GM19468 (cell line): Measurements from ENCODE around the gene UBTD2.
A peak's percentile ranks its signal among the peaks of the same experiment; 100 is the strongest.

Experiments used
- ATAC-seq: cut with Tn5 transposase; IDR thresholded peaks from one replicate; pipeline ENCODE4 v1.9.1; 2021; ENCODE audit warnings: mild to moderate bottlenecking, moderate library complexity, moderate number of reproducible peaks; ENCODE audit not compliant: unreplicated experiment; ENCODE audit errors: extremely low read depth

Gene UBTD2

GRCh38 chr5:172264815-172265395 is 18.7 kb downstream of the UBTD2 start:
- ATAC-seq: no peak

GRCh38 chr5:172255444-172255843 is 28.1 kb downstream of the UBTD2 start:
- ATAC-seq: no peak

GRCh38 chr5:172252501-172252900 is 31.1 kb downstream of the UBTD2 start:
- ATAC-seq: no peak

GRCh38 chr5:172251419-172251818 is 32.1 kb downstream of the UBTD2 start:
- no peak for ATAC-seq

- no peak for ATAC-seq
These were observed 34.9 kb downstream of the UBTD2 start for GRCh38 chr5:172248637-172249036.

GRCh38 chr5:172245703-172246125 is 37.9 kb downstream of the UBTD2 start:
- ATAC-seq: no peak

GRCh38 chr5:172245046-172245445 is 38.5 kb downstream of the UBTD2 start:
- no peak for ATAC-seq

- ATAC-seq: no peak
These were observed 40.3 kb downstream of the UBTD2 start for GRCh38 chr5:172243302-172243701.

- no peak for ATAC-seq
These were observed 45.2 kb downstream of the UBTD2 start for GRCh38 chr5:172238334-172238733.

- ATAC-seq: no peak
These were observed 47.5 kb downstream of the UBTD2 start for GRCh38 chr5:172235827-172236736.

GRCh38 chr5:172235132-172235780 is 48.3 kb downstream of the UBTD2 start:
- peak; percentile 38 for ATAC-seq

- no peak for ATAC-seq
These were observed 49.5 kb downstream of the UBTD2 start for GRCh38 chr5:172234031-172234430.

- ATAC-seq: no peak
These were observed 53.7 kb downstream of the UBTD2 start for GRCh38 chr5:172229904-172230303.

GRCh38 chr5:172224996-172225395 is 58.6 kb downstream of the UBTD2 start:
- no peak for ATAC-seq

- peak; percentile 55 for ATAC-seq
These were observed 59.4 kb downstream of the UBTD2 start for GRCh38 chr5:172223901-172224873.

- no peak for ATAC-seq
These were observed 64.3 kb downstream of the UBTD2 start for GRCh38 chr5:172219296-172219695.

- ATAC-seq: no peak
These were observed 67.2 kb downstream of the UBTD2 start for GRCh38 chr5:172216345-172216744.

GRCh38 chr5:172213126-172213525 is 70.4 kb downstream of the UBTD2 start:
- ATAC-seq: no peak

- ATAC-seq: no peak
These were observed 71.9 kb downstream of the UBTD2 start for GRCh38 chr5:172211676-172212075.

GRCh38 chr5:172209714-172210113 is 73.8 kb downstream of the UBTD2 start:
- ATAC-seq: no peak
